ENCODE results near the gene NUP93. TPM values are rescaled to one million over a fixed set of nuclear protein-coding genes. Genes with fewer than 3 reads are reported as not detected.

Gene NUP93
- total and polyA plus RNA-seq, 2 experiments from 2014 or later = 139 to 187 TPM

- no peak for TF ChIP-seq ZNF331 (CRISPR knock-in tag; IDR thresholded peaks at IDR 0.05; ENCODE audit: low read depth)
- no peak for TF ChIP-seq ZNF462 (CRISPR knock-in tag; IDR thresholded peaks at IDR 0.05)
- no peak for TF ChIP-seq REST (IDR thresholded peaks at IDR 0.05; ENCODE audit: unreplicated experiment)
- TF ChIP-seq CREB1 (CRISPR knock-in tag; IDR thresholded peaks at IDR 0.05; ENCODE audit: low read depth) = no peak
- TF ChIP-seq STAT1 (IDR thresholded peaks at IDR 0.05; ENCODE audit: unreplicated experiment) = no peak
- no peak for TF ChIP-seq EZH2phosphoT487 (IDR thresholded peaks at IDR 0.05; ENCODE audit: unreplicated experiment)
- TF ChIP-seq NANOG (IDR thresholded peaks at IDR 0.05; ENCODE audit: borderline replicate concordance) = no peak
- Histone ChIP-seq H3K79me2 (replicated peaks; ENCODE audit: insufficient read depth) (no peaks in the 10 kb centered on the region), H3K4me3 (no peak overlapping the region), H3K27me3 (ENCODE audit: insufficient read depth) (no peaks in the 10 kb centered on the region), H3K27ac (ENCODE audit: low read depth) (no peak overlapping the region), H3K4me2 (no peak overlapping the region), H3K9me2 (ENCODE audit: insufficient read depth) (no peaks in the 10 kb centered on the region), H4K20me1 (replicated peaks; ENCODE audit: insufficient read depth) (no peaks in the 10 kb centered on the region), H3K36me3 (ENCODE audit: insufficient read depth) (no peaks in the 10 kb centered on the region), H2AFZ (no peak overlapping the region), H3K4me1 (ENCODE audit: insufficient read depth) (no peaks in the 10 kb centered on the region), H3F3A (replicated peaks; ENCODE audit: low read depth) (no peaks in the 10 kb centered on the region)
- ATAC-seq (no peak), DNase-seq (ENCODE audit: low spot score) (no peak)
- H3K27ac Mint-ChIP-seq = no peak overlapping the region
- H3K4me1 Mint-ChIP-seq = no peaks in the 10 kb centered on the region
- H3K4me3 Mint-ChIP-seq = no peak overlapping the region
- H3K9me3 Mint-ChIP-seq = no peaks in the 10 kb centered on the region
- H3K36me3 Mint-ChIP-seq (ENCODE audit: low read depth) = no peaks in the 10 kb centered on the region
- peaks cover 4% of the 10 kb centered on the region for H3K27me3 Mint-ChIP-seq (ENCODE audit: insufficient read depth, low read depth, poor library complexity)
Observed at GRCh38 chr16:56894331-56894917, 164.5 kb downstream of the NUP93 start.

Data from GM23338 (cell line).